ENCODE results near the gene JCAD. TPM values are rescaled to one million over a fixed set of nuclear protein-coding genes. Genes with fewer than 3 reads are reported as not detected.
A peak's percentile ranks its signal among the peaks of the same experiment; 100 is the strongest.

JCAD gene
- total RNA-seq, 1 experiment from 2014 or later: 10.0 TPM

GRCh38 chr10:30048768-30049517 is 10.4 kb downstream of the JCAD start:
- Mint-ChIP-seq H3K9me3 (ENCODE audit: unreplicated experiment) (no peaks in the 10 kb centered on the region), H3K4me1 (ENCODE audit: low read depth, unreplicated experiment) (peaks cover 8% of the 10 kb centered on the region), H3K4me3 (ENCODE audit: unreplicated experiment) (no peak overlapping the region), H3K36me3 (ENCODE audit: insufficient read depth, unreplicated experiment) (peaks cover 9% of the 10 kb centered on the region), H3K27ac (ENCODE audit: unreplicated experiment) (no peak overlapping the region), H3K27me3 (ENCODE audit: insufficient read depth, unreplicated experiment) (no peaks in the 10 kb centered on the region)
- Histone ChIP-seq H3K27me3 (replicated peaks; ENCODE audit: control insufficient read depth, insufficient read depth, low read length) (no peaks in the 10 kb centered on the region), H3K4me1 (no peaks in the 10 kb centered on the region; the same call in 1 of the 2 replicates), H3K9me3 (no peaks in the 10 kb centered on the region), H3K36me3 (ENCODE audit: control insufficient read depth, insufficient read depth, low read length) (no peaks in the 10 kb centered on the region), H3K4me3 (ENCODE audit: low read depth, low read length) (no peak overlapping the region)
- ChIA-PET POLR2A (no interaction called here), CTCF (interaction anchor here (0.6 kb wide), 1 partner anchor 1325 kb away, joined by 4 read pairs; no protein-coding TSS in a partner anchor)
- TF ChIP-seq, protein P1, sequence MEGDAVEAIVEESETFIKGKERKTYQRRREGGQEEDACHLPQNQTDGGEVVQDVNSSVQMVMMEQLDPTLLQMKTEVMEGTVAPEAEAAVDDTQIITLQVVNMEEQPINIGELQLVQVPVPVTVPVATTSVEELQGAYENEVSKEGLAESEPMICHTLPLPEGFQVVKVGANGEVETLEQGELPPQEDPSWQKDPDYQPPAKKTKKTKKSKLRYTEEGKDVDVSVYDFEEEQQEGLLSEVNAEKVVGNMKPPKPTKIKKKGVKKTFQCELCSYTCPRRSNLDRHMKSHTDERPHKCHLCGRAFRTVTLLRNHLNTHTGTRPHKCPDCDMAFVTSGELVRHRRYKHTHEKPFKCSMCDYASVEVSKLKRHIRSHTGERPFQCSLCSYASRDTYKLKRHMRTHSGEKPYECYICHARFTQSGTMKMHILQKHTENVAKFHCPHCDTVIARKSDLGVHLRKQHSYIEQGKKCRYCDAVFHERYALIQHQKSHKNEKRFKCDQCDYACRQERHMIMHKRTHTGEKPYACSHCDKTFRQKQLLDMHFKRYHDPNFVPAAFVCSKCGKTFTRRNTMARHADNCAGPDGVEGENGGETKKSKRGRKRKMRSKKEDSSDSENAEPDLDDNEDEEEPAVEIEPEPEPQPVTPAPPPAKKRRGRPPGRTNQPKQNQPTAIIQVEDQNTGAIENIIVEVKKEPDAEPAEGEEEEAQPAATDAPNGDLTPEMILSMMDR (IDR thresholded peaks at IDR 0.05; ENCODE audit: insufficient read depth in 1 of 2, low read depth in 1 of 2, low read length in 1 of 2, severe bottlenecking in 1 of 2, unreplicated experiment in 1 of 2): no peak
- no peak for DNase-seq
- intact Hi-C loops (cut with micrococcal nuclease; ENCODE audit: unreplicated experiment): no loop called here
- no TSS peak for BruUV-seq (replicated peaks)

GRCh38 chr10:30047924-30048531 is 11.4 kb downstream of the JCAD start:
- BruUV-seq (replicated peaks): no TSS peak

GRCh38 chr10:30047430-30047829 is 12.0 kb downstream of the JCAD start:
- Histone ChIP-seq H3K9me3 (no peaks in the 10 kb centered on the region), H3K4me3 (ENCODE audit: low read depth, low read length) (no peak overlapping the region), H3K4me1 (no peaks in the 10 kb centered on the region; the same call in 1 of the 2 replicates), H3K36me3 (ENCODE audit: control insufficient read depth, insufficient read depth, low read length) (no peaks in the 10 kb centered on the region), H3K27me3 (replicated peaks; ENCODE audit: control insufficient read depth, insufficient read depth, low read length) (no peaks in the 10 kb centered on the region)
- no TSS peak for BruUV-seq (replicated peaks)
- intact Hi-C loops (cut with micrococcal nuclease; ENCODE audit: unreplicated experiment): no loop called here
- TF ChIP-seq, protein P1 (IDR thresholded peaks at IDR 0.05; ENCODE audit: insufficient read depth in 1 of 2, low read depth in 1 of 2, low read length in 1 of 2, severe bottlenecking in 1 of 2, unreplicated experiment in 1 of 2): no peak
- Mint-ChIP-seq H3K4me1 (ENCODE audit: low read depth, unreplicated experiment) (peaks cover 8% of the 10 kb centered on the region), H3K36me3 (ENCODE audit: insufficient read depth, unreplicated experiment) (peaks cover 9% of the 10 kb centered on the region), H3K27ac (ENCODE audit: unreplicated experiment) (no peak overlapping the region), H3K9me3 (ENCODE audit: unreplicated experiment) (no peaks in the 10 kb centered on the region), H3K4me3 (ENCODE audit: unreplicated experiment) (no peak overlapping the region), H3K27me3 (ENCODE audit: insufficient read depth, unreplicated experiment) (no peaks in the 10 kb centered on the region)
- ChIA-PET CTCF (interaction anchor here (0.5 to 0.7 kb wide), 2 partner anchors 89 to 194 kb away, joined by 3 to 4 read pairs; no protein-coding TSS in a partner anchor), POLR2A (no interaction called here)
- no peak for DNase-seq

More at GRCh38 chr10:30047924-30048531, 11.4 kb downstream of the JCAD start:
- Histone ChIP-seq H3K4me1 (no peaks in the 10 kb centered on the region; the same call in 1 of the 2 replicates), H3K27me3 (replicated peaks; ENCODE audit: control insufficient read depth, insufficient read depth, low read length) (no peaks in the 10 kb centered on the region), H3K36me3 (ENCODE audit: control insufficient read depth, insufficient read depth, low read length) (no peaks in the 10 kb centered on the region), H3K4me3 (ENCODE audit: low read depth, low read length) (no peak overlapping the region), H3K9me3 (no peaks in the 10 kb centered on the region)
- no peak overlapping the region for H3K4me3 Mint-ChIP-seq (ENCODE audit: unreplicated experiment)
- CTCF ChIA-PET: interaction anchor here (0.5 to 0.7 kb wide), 2 partner anchors 88 to 193 kb away, joined by 3 to 4 read pairs; no protein-coding TSS in a partner anchor
- H3K4me1 Mint-ChIP-seq (ENCODE audit: low read depth, unreplicated experiment): peaks cover 8% of the 10 kb centered on the region
- H3K36me3 Mint-ChIP-seq (ENCODE audit: insufficient read depth, unreplicated experiment): peaks cover 9% of the 10 kb centered on the region
- no peaks in the 10 kb centered on the region for H3K27me3 Mint-ChIP-seq (ENCODE audit: insufficient read depth, unreplicated experiment)
- TF ChIP-seq, protein P1 (IDR thresholded peaks at IDR 0.05; ENCODE audit: insufficient read depth in 1 of 2, low read depth in 1 of 2, low read length in 1 of 2, severe bottlenecking in 1 of 2, unreplicated experiment in 1 of 2): no peak
- no peak for DNase-seq
- POLR2A ChIA-PET: no interaction called here
- H3K9me3 Mint-ChIP-seq (ENCODE audit: unreplicated experiment): no peaks in the 10 kb centered on the region
- H3K27ac Mint-ChIP-seq (ENCODE audit: unreplicated experiment): peak overlapping the region; percentile 13
- intact Hi-C loops (cut with micrococcal nuclease; ENCODE audit: unreplicated experiment): no loop called here
